Amygdala (tissue), 56 donors: ENCODE measurements around the gene NBEA.
"Not testable (repeated sequence)": the region's sequence is repeated elsewhere in the genome, so short reads cannot be mapped to it uniquely, and the experiment has no call there.

Experiments used
- DNase-seq, 56 donors: peaks; one replicate each; lab custom pipeline; 2025; lab: John Stamatoyannopoulos, UW

NBEA gene

GRCh38 chr13:35039012-35039411, 96.9 kb downstream of the NBEA start:
- DNase-seq, result peak in 1 of 56 donors; percentile 4

- no peak for DNase-seq
Measured at GRCh38 chr13:35046587-35046986, 104.5 kb downstream of the NBEA start.

GRCh38 chr13:35055705-35056104, 113.6 kb downstream of the NBEA start:
- no peak for DNase-seq

GRCh38 chr13:35057858-35058257, 115.8 kb downstream of the NBEA start:
- peak in 1 of 56 donors; percentile 1 for DNase-seq

- not testable (repeated sequence) for DNase-seq
Measured at GRCh38 chr13:35058585-35058984, 116.5 kb downstream of the NBEA start.

- DNase-seq, result no peak
Measured at GRCh38 chr13:35086667-35087066, 144.6 kb downstream of the NBEA start.

GRCh38 chr13:35092251-35092650, 150.2 kb downstream of the NBEA start:
- DNase-seq, result no peak

- DNase-seq, result no peak
Measured at GRCh38 chr13:35092751-35093150, 150.7 kb downstream of the NBEA start.

GRCh38 chr13:35093356-35093755, 151.3 kb downstream of the NBEA start:
- no peak for DNase-seq

- DNase-seq, result not testable (repeated sequence)
Measured at GRCh38 chr13:35106771-35107170, 164.7 kb downstream of the NBEA start.

GRCh38 chr13:35107535-35107934, 165.5 kb downstream of the NBEA start:
- no peak for DNase-seq

GRCh38 chr13:35113612-35114011, 171.5 kb downstream of the NBEA start:
- not testable (repeated sequence) for DNase-seq

GRCh38 chr13:35127466-35127865, 185.4 kb downstream of the NBEA start:
- no peak for DNase-seq

- no peak for DNase-seq
Measured at GRCh38 chr13:35129500-35129899, 187.4 kb downstream of the NBEA start.

- DNase-seq, result no peak
Measured at GRCh38 chr13:35131471-35131870, 189.4 kb downstream of the NBEA start.

GRCh38 chr13:35136585-35136984, 194.5 kb downstream of the NBEA start:
- no peak for DNase-seq

- no peak for DNase-seq
Measured at GRCh38 chr13:35139591-35139990, 197.5 kb downstream of the NBEA start.

GRCh38 chr13:35140321-35140720, 198.3 kb downstream of the NBEA start:
- DNase-seq, result no peak

- DNase-seq, result no peak
Measured at GRCh38 chr13:35140831-35141230, 198.8 kb downstream of the NBEA start.

- no peak for DNase-seq
Measured at GRCh38 chr13:35143123-35143522, 201.1 kb downstream of the NBEA start.

GRCh38 chr13:35144166-35144890, 202.3 kb downstream of the NBEA start:
- peak in 3 of 56 donors; percentile 1 to 8 (median 3) for DNase-seq

GRCh38 chr13:35146686-35147085, 204.6 kb downstream of the NBEA start:
- no peak for DNase-seq
